HepG2 (cell line): ENCODE results near the gene USE1. TPM values are rescaled to one million over a fixed set of nuclear protein-coding genes. Genes with fewer than 3 reads are reported as not detected.
A peak's percentile ranks its signal among the peaks of the same experiment; 100 is the strongest.

Experiments
- ATAC-seq: fragments of 200-7000 bp; cut with Tn5 transposase; 3 replicates; pipeline ENCODE4 v1.9.1; 2020; ENCODE audit warnings: mild to moderate bottlenecking, moderate library complexity
- BruUV-seq: library from RNA; stranded (reverse); fragments of 400-500 nt; replicated peaks from 2 replicates; lab custom pipeline; 2021; lab: Mats Ljungman, UMichigan
- CTCF ChIA-PET: fragments of 300-600 bp; formaldehyde crosslinking; extraction: SDS; loops from one replicate; lab custom pipeline; 2021; ENCODE audit warnings: low total read pairs, inconsistent platforms, low intra/inter-chr PET ratio; lab: Yijun Ruan, JAX
- POLR2A ChIA-PET: fragments of 350-600 bp; sonication (Branson Sonifier 250); formaldehyde crosslinking; loops from one replicate; lab custom pipeline; 2020; ENCODE audit warnings: antibody characterized with exemption, inconsistent platforms; lab: Yijun Ruan, JAX
- DNase-seq: peaks from one replicate; pipeline ENCODE4 v3.0.0-alpha.2; 2015; ENCODE audit warnings: low spot score
- FAIRE-seq: peaks from 3 replicates; lab custom pipeline; 2011; peaks lifted over from hg19 to GRCh38; lab: Jason Lieb, UNC
- H2AFZ ChIP-seq: one replicate; pipeline ENCODE4 v1.6.1; 2011; ENCODE audit warnings: low read length, inconsistent platforms
- H3K27ac ChIP-seq: fragments of 300-600 bp; 3 replicates; pipeline ENCODE4 v1.8.0; 2011; ENCODE audit warnings: mixed run types, mild to moderate bottlenecking, mixed read lengths, low read length, inconsistent platforms; ENCODE audit not compliant: insufficient read depth; ENCODE audit errors: extremely low read length
- H3K27me3 ChIP-seq, 2 experiments: fragments of 200-600 bp in 1 of 2; 2 replicates in 1 of 2; 3 replicates in 1 of 2; pipeline versions ENCODE4 v1.6.0 to v1.8.0; 2011; ENCODE audit warnings: low read length in 2 of 2, mild to moderate bottlenecking in 2 of 2, moderate library complexity in 2 of 2, inconsistent platforms in 1 of 2; ENCODE audit not compliant: insufficient read depth in 2 of 2, control insufficient read depth in 1 of 2
- H3K36me3 ChIP-seq, 2 experiments: fragments of 200-600 bp in 1 of 2; replicated peaks in 1 of 2; 2 replicates in 1 of 2; 3 replicates in 1 of 2; pipeline versions ENCODE4 v1.5.1 to v1.8.0; 2011; ENCODE audit warnings: low read length in 2 of 2, inconsistent platforms in 1 of 2; ENCODE audit not compliant: insufficient read depth in 2 of 2, control insufficient read depth in 1 of 2
- H3K4me1 ChIP-seq: 2 replicates; pipeline ENCODE4 v1.5.1; 2012; ENCODE audit warnings: low read length, inconsistent platforms; ENCODE audit not compliant: insufficient read depth
- H3K4me2 ChIP-seq: 2 replicates; pipeline ENCODE4 v1.6.0; 2011; ENCODE audit warnings: low read depth, low read length, inconsistent platforms
- H3K4me3 ChIP-seq, 3 experiments: fragments of 200-600 bp in 1 of 3; sonication (generic), shearing (Covaris generic) in 1 of 3; replicated peaks in 1 of 3; 2 replicates each; pipeline ENCODE4 v1.5.1; 2011 to 2016; ENCODE audit warnings: low read length in 3 of 3, inconsistent platforms in 2 of 3, low read depth in 2 of 3, mild to moderate bottlenecking in 2 of 3, control low read depth in 1 of 3, mixed read lengths in 1 of 3; ENCODE audit not compliant: insufficient read depth in 1 of 3
- H3K79me2 ChIP-seq: one replicate; pipeline ENCODE4 v1.6.1; 2011; ENCODE audit warnings: low read length, inconsistent platforms; ENCODE audit not compliant: insufficient read depth
- H3K9ac ChIP-seq: 2 replicates; pipeline ENCODE4 v1.6.0; 2011; ENCODE audit warnings: mild to moderate bottlenecking, low read depth, low read length, inconsistent platforms; ENCODE audit not compliant: insufficient read depth
- H3K9me3 ChIP-seq: 2 replicates; pipeline ENCODE4 v1.5.1; 2012; ENCODE audit warnings: mild to moderate bottlenecking, low read length
- H4K20me1 ChIP-seq: 2 replicates; pipeline ENCODE4 v1.6.0; 2011; ENCODE audit warnings: inconsistent platforms, mild to moderate bottlenecking, low read length, moderate library complexity; ENCODE audit not compliant: insufficient read depth
- MAFK ChIP-seq, 2 experiments: IDR thresholded peaks in 1 of 2; conservative IDR thresholded peaks in 1 of 2; 2 replicates each; pipeline ENCODE4 v1.6.1; 2011; ENCODE audit warnings: improper control_type of control experiment in 2 of 2, low read length in 2 of 2
- POLR2G ChIP-seq: fragments of 200-400 bp; formaldehyde crosslinking; IDR thresholded peaks from 2 replicates; pipeline ENCODE4 v1.6.1; 2018; ENCODE audit warnings: mild to moderate bottlenecking, low read depth, low read length, moderate library complexity
- ZNF281 ChIP-seq: sonication (generic); formaldehyde crosslinking; IDR thresholded peaks from 2 replicates; pipeline ENCODE4 v1.4.0; 2020; ENCODE audit warnings: missing genetic modification reagents, borderline replicate concordance
- ZNF501 ChIP-seq: sonication (generic); formaldehyde crosslinking; IDR thresholded peaks from 2 replicates; pipeline ENCODE4 v1.5.1; 2020; ENCODE audit warnings: mild to moderate bottlenecking, moderate library complexity, missing genetic modification reagents
- ZNF772 ChIP-seq: sonication (generic); formaldehyde crosslinking; IDR thresholded peaks from 2 replicates; pipeline ENCODE4 v1.5.0; 2020; ENCODE audit warnings: mild to moderate bottlenecking, missing genetic modification reagents
- WGBS: methylation state at CpG from one replicate; pipeline ENCODE4 v1.1.6; 2017; ENCODE audit warnings: low lambda C conversion rate; 5-methylcytosine and 5-hydroxymethylcytosine counted together
- in situ Hi-C: cut with HindIII; loops from 2 replicates; pipeline ENCODE4 v1.10.0; 2017; ENCODE audit warnings: low pct_unique_long_range_greater_than_20kb; ENCODE audit not compliant: extremely low pct_ligation_motif_present
- intact Hi-C: fragments of 100-400 bp; cut with micrococcal nuclease; formaldehyde crosslinking; loops from one replicate; pipeline ENCODE4 v1.10.0; 2022; ENCODE audit not compliant: unreplicated experiment
- polyA plus RNA-seq, 8 experiments: library from polyadenylated mRNA; depleted of rRNA in 3 of 8; stranded (reverse) in 7 of 8; unstranded in 1 of 8; fragments of >200 nt; fragmentation: Illumina TruSeq in 4 of 8; extraction: Trizol in 4 of 8; gene quantifications; 2 replicates each; pipeline versions ENCODE4 v1.2.1 to v1.2.3, GENCODE V29; 2011 to 2016; ENCODE audit warnings: low read depth in 4 of 8, missing spikeins in 1 of 8, mixed read lengths in 1 of 8; ENCODE audit not compliant: insufficient read depth in 1 of 8
- total RNA-seq, 5 experiments: library from RNA; depleted of rRNA; stranded (reverse); fragments of >200 nt; fragmentation: Illumina TruSeq; extraction: Trizol; gene quantifications; 2 replicates each; pipeline ENCODE4 v1.2.3, GENCODE V29; 2016; ENCODE audit warnings: low read depth in 1 of 5

The USE1 gene
- total and polyA plus RNA-seq, 2 of the 13 experiments (the other 11 are each of a cell fraction or from before 2014, with no cell fraction given): 9.9 to 17.6 TPM

GRCh38 chr19:17180997-17181702, 34.0 kb upstream of the USE1 start:
- Histone ChIP-seq H3K36me3 (peaks cover 5 to 22% of the 10 kb centered on the region in 2 experiments; a peak in 3 of 5 replicates), H4K20me1 (no peaks in the 10 kb centered on the region), H3K4me1 (no peaks in the 10 kb centered on the region), H3K9me3 (no peaks in the 10 kb centered on the region), H3K4me3 (no peak overlapping the region), H3K27ac (no peak overlapping the region), H3K4me2 (no peak overlapping the region), H2AFZ (no peak overlapping the region), H3K27me3 (no peaks in the 10 kb centered on the region), H3K79me2 (no peaks in the 10 kb centered on the region), H3K9ac (no peak overlapping the region)
- TF ChIP-seq POLR2G: no peak
- no peak for TF ChIP-seq ZNF772
- TF ChIP-seq ZNF281 (CRISPR knock-in tag): no peak
- TF ChIP-seq ZNF501 (CRISPR knock-in tag): no peak
- peak; percentile 34 to 42; a peak in 3 of 4 replicates for TF ChIP-seq MAFK (conservative IDR thresholded peaks at IDR 0.05 in 1 of 2, IDR thresholded peaks at IDR 0.05 in 1 of 2; ENCODE audit: low read length in 2 of 2)
- in situ Hi-C loops: no loop called here
- DNase-seq (no peak), FAIRE-seq (no peak), ATAC-seq (no peak)
- WGBS: 97% methylated on average over 22 of the region's 22 CpGs
- intact Hi-C loops: no loop called here
- ChIA-PET POLR2A (no interaction called here), CTCF (no interaction called here)
- no TSS peak for BruUV-seq
